Upper lobe of right lung (tissue), 1 donor: ENCODE measurements around the gene PIK3CD. TPM values are rescaled to one million over a fixed set of nuclear protein-coding genes. Genes with fewer than 3 reads are reported as not detected.
"Not testable (repeated sequence)": the region's sequence is repeated elsewhere in the genome, so short reads cannot be mapped to it uniquely, and the experiment has no call there.

Experiments
- ATAC-seq: fragments of 200-7000 bp; cut with Tn5 transposase; one replicate; pipeline ENCODE4 v1.9.1; 2020; ENCODE audit warnings: mild to moderate bottlenecking, moderate library complexity
- DNase-seq: peaks from one replicate; pipeline ENCODE4 v3.0.0-alpha.2; 2020
- H3K27ac ChIP-seq: fragments of 200-600 bp; one replicate; pipeline ENCODE4 v1.8.0; 2022
- H3K27me3 ChIP-seq: fragments of 200-600 bp; one replicate; pipeline ENCODE4 v1.8.0; 2022; ENCODE audit warnings: mild to moderate bottlenecking
- H3K36me3 ChIP-seq: fragments of 200-600 bp; one replicate; pipeline ENCODE4 v1.8.0; 2022
- H3K4me1 ChIP-seq: fragments of 200-600 bp; one replicate; pipeline ENCODE4 v1.8.0; 2022
- H3K4me3 ChIP-seq: fragments of 200-600 bp; one replicate; pipeline ENCODE4 v1.8.0; 2022; ENCODE audit warnings: mild to moderate bottlenecking
- H3K9me3 ChIP-seq: fragments of 200-600 bp; one replicate; pipeline ENCODE4 v1.8.0; 2022
- CTCF ChIP-seq: fragments of 200-600 bp; IDR thresholded peaks from one replicate; pipeline ENCODE4 v1.8.0; 2022; ENCODE audit warnings: antibody characterized with exemption
- intact Hi-C: fragments of 100-400 bp; cut with DNase I; formaldehyde crosslinking; loops from one replicate; pipeline ENCODE4 v1.11.0; 2022
- total RNA-seq: library from RNA; stranded (reverse); fragmentation: NEBNext Ultra II Directional; extraction: Animal tissue kit (Norgen Biotek cat#: 25700); gene quantifications from one replicate; pipeline ENCODE4 v1.2.1, GENCODE V29; 2021
- donor health status: DM: no; HTN: yes; CAD: no; lungs with severe emphysema.

Gene PIK3CD
- total RNA-seq, 1 donor from 2014 or later = 18.2 TPM

GRCh38 chr1:9753121-9753531 is 101.6 kb downstream of the PIK3CD start:
- Histone ChIP-seq H3K9me3 (no peaks in the 10 kb centered on the region), H3K36me3 (peaks cover 37% of the 10 kb centered on the region), H3K27me3 (no peaks in the 10 kb centered on the region), H3K27ac (no peak overlapping the region), H3K4me3 (no peak overlapping the region), H3K4me1 (no peaks in the 10 kb centered on the region)
- TF ChIP-seq CTCF = no peak
- intact Hi-C loops = no loop called here
- DNase-seq (no peak), ATAC-seq (no peak)

- H3K27ac ChIP-seq = no peak overlapping the region
- no peak for TF ChIP-seq CTCF
- ATAC-seq (no peak), DNase-seq (no peak)
- no peaks in the 10 kb centered on the region for H3K9me3 ChIP-seq
- H3K4me3 ChIP-seq = no peak overlapping the region
- intact Hi-C loops = no loop called here
- no peaks in the 10 kb centered on the region for H3K4me1 ChIP-seq
- peaks cover 17% of the 10 kb centered on the region for H3K36me3 ChIP-seq
- H3K27me3 ChIP-seq = no peaks in the 10 kb centered on the region
These were observed 104.0 kb downstream of the PIK3CD start for GRCh38 chr1:9755441-9755995.

GRCh38 chr1:9758559-9759121 is 107.1 kb downstream of the PIK3CD start:
- TF ChIP-seq CTCF = no peak
- H3K27me3 ChIP-seq = no peaks in the 10 kb centered on the region
- H3K27ac ChIP-seq = no peak overlapping the region
- no peak for DNase-seq
- no peak for ATAC-seq
- no peak overlapping the region for H3K4me3 ChIP-seq
- H3K36me3 ChIP-seq = peaks cover 7% of the 10 kb centered on the region
- H3K4me1 ChIP-seq = no peaks in the 10 kb centered on the region
- intact Hi-C loops = no loop called here
- no peaks in the 10 kb centered on the region for H3K9me3 ChIP-seq

- TF ChIP-seq CTCF = no peak
- Histone ChIP-seq H3K27ac (no peak overlapping the region), H3K9me3 (no peaks in the 10 kb centered on the region), H3K36me3 (no peaks in the 10 kb centered on the region), H3K27me3 (no peaks in the 10 kb centered on the region), H3K4me3 (no peak overlapping the region), H3K4me1 (no peaks in the 10 kb centered on the region)
- intact Hi-C loops = no loop called here
- no peak for ATAC-seq
- DNase-seq = no peak
These were observed 108.4 kb downstream of the PIK3CD start for GRCh38 chr1:9759939-9760338.

GRCh38 chr1:9760824-9761223 is 109.3 kb downstream of the PIK3CD start:
- Histone ChIP-seq H3K27ac (no peak overlapping the region), H3K27me3 (no peaks in the 10 kb centered on the region), H3K4me3 (no peak overlapping the region), H3K9me3 (no peaks in the 10 kb centered on the region), H3K36me3 (no peaks in the 10 kb centered on the region), H3K4me1 (no peaks in the 10 kb centered on the region)
- DNase-seq (no peak), ATAC-seq (no peak)
- TF ChIP-seq CTCF = no peak
- intact Hi-C loops = no loop called here

GRCh38 chr1:9761855-9762254 is 110.3 kb downstream of the PIK3CD start:
- no peaks in the 10 kb centered on the region for H3K27me3 ChIP-seq
- no peaks in the 10 kb centered on the region for H3K9me3 ChIP-seq
- ATAC-seq (no peak), DNase-seq (no peak)
- no peak overlapping the region for H3K27ac ChIP-seq
- no peak for TF ChIP-seq CTCF
- no peaks in the 10 kb centered on the region for H3K36me3 ChIP-seq
- no peaks in the 10 kb centered on the region for H3K4me1 ChIP-seq
- intact Hi-C loops = no loop called here
- H3K4me3 ChIP-seq = no peak overlapping the region

GRCh38 chr1:9762446-9762845 is 110.9 kb downstream of the PIK3CD start:
- H3K4me1 ChIP-seq, ATAC-seq, H3K27ac ChIP-seq, H3K4me3 ChIP-seq, H3K27me3 ChIP-seq, H3K9me3 ChIP-seq, H3K36me3 ChIP-seq, intact Hi-C loops, DNase-seq: not testable (repeated sequence)
